ENCODE data around the gene RABEP2.

GRCh38 chr16:28951410-28951943 lies 26.4 kb upstream of the RABEP2 start:
- TF ChIP-seq CTCF (conservative IDR thresholded peaks at IDR 0.05): no peak
- TF ChIP-seq EZH2 (IDR thresholded peaks at IDR 0.05; ENCODE audit: low read depth): no peak

Data from PC-9 (cell line).